GM19397 (cell line): Measurements from ENCODE around the gene PPP6R1.

Source experiments
- ATAC-seq: cut with Tn5 transposase; IDR thresholded peaks from one replicate; pipeline ENCODE4 v1.9.1; 2021; ENCODE audit warnings: mild to moderate bottlenecking, moderate library complexity; ENCODE audit not compliant: unreplicated experiment

PPP6R1 gene

GRCh38 chr19:55189403-55189835, 69.4 kb downstream of the PPP6R1 start:
- ATAC-seq = no peak

- ATAC-seq = no peak
Observed at GRCh38 chr19:55188625-55189024, 70.2 kb downstream of the PPP6R1 start.

GRCh38 chr19:55186080-55186479, 72.7 kb downstream of the PPP6R1 start:
- ATAC-seq = no peak

- ATAC-seq = no peak
Observed at GRCh38 chr19:55181740-55182139, 77.1 kb downstream of the PPP6R1 start.
